Stimulated activated CD8-positive, alpha-beta memory T cell treated with anti-CD3 and anti-CD28 coated beads, Interleukin-4, amount 100 ng/mL, for 1 hour (primary cell): ENCODE results near the gene LYZL6.
A peak's percentile ranks its signal among the peaks of the same experiment; 100 is the strongest.

Experiments
- DNase-seq, 2 donors: peaks; one replicate each; pipeline ENCODE4 v3.0.0-alpha.2; 2020; ENCODE audit warnings: low read depth in 2 of 2, low spot score in 1 of 2

Gene LYZL6

GRCh38 chr17:35943537-35943936, at the start of gene LYZL6:
Gene LYZL6, minus strand, starts transcription at chr17:35943713. Its CDS starts 4,357 bp downstream, at chr17:35939356.
- no peak for DNase-seq

GRCh38 chr17:35991075-35991474, 47.6 kb upstream of the LYZL6 start:
- no peak for DNase-seq

GRCh38 chr17:35988164-35988563, 44.7 kb upstream of the LYZL6 start:
- no peak for DNase-seq

- no peak for DNase-seq
These were observed 43.1 kb upstream of the LYZL6 start, which contains the start of gene CCL14 for GRCh38 chr17:35986643-35987042. Gene CCL14, minus strand, starts transcription at chr17:35986729. Its CDS starts 80 bp downstream, at chr17:35986649.

- DNase-seq, result no peak
These were observed 40.6 kb upstream of the LYZL6 start for GRCh38 chr17:35984140-35984539.

GRCh38 chr17:35982409-35983191, 39.1 kb upstream of the LYZL6 start:
- DNase-seq, result no peak

- DNase-seq, result no peak
These were observed 38.4 kb upstream of the LYZL6 start for GRCh38 chr17:35981908-35982330.

GRCh38 chr17:35981246-35981645, 37.7 kb upstream of the LYZL6 start, which contains the start of gene CCL16:
Gene CCL16, minus strand, starts transcription at chr17:35981497. Its CDS starts 77 bp downstream, at chr17:35981420.
- DNase-seq, result no peak

GRCh38 chr17:35978346-35978745, 34.8 kb upstream of the LYZL6 start:
- no peak for DNase-seq

- no peak for DNase-seq
These were observed 34.0 kb upstream of the LYZL6 start for GRCh38 chr17:35977509-35977908.

GRCh38 chr17:35973333-35974260, 30.1 kb upstream of the LYZL6 start:
- DNase-seq, result no peak

GRCh38 chr17:35972945-35973332, 29.4 kb upstream of the LYZL6 start:
- DNase-seq, result no peak

- no peak for DNase-seq
These were observed 29.0 kb upstream of the LYZL6 start for GRCh38 chr17:35972535-35972934.

GRCh38 chr17:35972066-35972465, 28.6 kb upstream of the LYZL6 start:
- DNase-seq, result no peak

- peak; percentile 46 to 51 for DNase-seq
These were observed 26.3 kb upstream of the LYZL6 start for GRCh38 chr17:35969558-35970380.

- no peak for DNase-seq
These were observed 25.1 kb upstream of the LYZL6 start for GRCh38 chr17:35968520-35969054.

- no peak for DNase-seq
These were observed 21.8 kb upstream of the LYZL6 start for GRCh38 chr17:35965272-35965671.

GRCh38 chr17:35963663-35964062, 20.1 kb upstream of the LYZL6 start:
- no peak for DNase-seq

- DNase-seq, result no peak
These were observed 10.2 kb upstream of the LYZL6 start for GRCh38 chr17:35953720-35954119.

GRCh38 chr17:35949401-35949800, 5.9 kb upstream of the LYZL6 start:
- no peak for DNase-seq

- DNase-seq, result no peak
These were observed 4.6 kb upstream of the LYZL6 start for GRCh38 chr17:35948092-35948491.
